HEK293T (cell line): ENCODE data around the gene SLX4IP.
"Not testable (repeated sequence)": the region's sequence is repeated elsewhere in the genome, so short reads cannot be mapped to it uniquely, and the experiment has no call there.

Experiments
- CTCF ChIA-PET: fragments of 350-600 bp; formaldehyde crosslinking; extraction: SDS; loops from one replicate; lab custom pipeline; 2021; ENCODE audit warnings: antibody characterized with exemption, inconsistent platforms; lab: Yijun Ruan, JAX
- POLR2A ChIA-PET: fragments of 350-600 bp; formaldehyde crosslinking; extraction: SDS; loops from one replicate; lab custom pipeline; 2020; ENCODE audit warnings: antibody characterized with exemption, inconsistent platforms; lab: Yijun Ruan, JAX
- DNase-seq: peaks from one replicate; pipeline ENCODE4 v3.0.0; 2012; ENCODE audit warnings: mixed read lengths; ENCODE audit errors: extremely low spot score
- ARNT ChIP-seq: fragments of 450-650 bp; IDR thresholded peaks from 2 replicates; pipeline ENCODE4 v1.6.1; 2017; ENCODE audit warnings: mild to moderate bottlenecking
- BHLHE40 ChIP-seq: fragments of 450-650 bp; IDR thresholded peaks from 2 replicates; pipeline ENCODE4 v1.6.1; 2016; ENCODE audit warnings: mild to moderate bottlenecking, moderate library complexity, borderline replicate concordance
- CTBP1 ChIP-seq: fragments of 450-650 bp; IDR thresholded peaks from 2 replicates; pipeline ENCODE4 v1.6.1; 2016; ENCODE audit warnings: borderline replicate concordance
- ELF4 ChIP-seq: fragments of 450-650 bp; IDR thresholded peaks from 2 replicates; pipeline ENCODE4 v1.6.1; 2017; ENCODE audit warnings: antibody characterized with exemption
- FOXA1 ChIP-seq: fragments of 450-650 bp; IDR thresholded peaks from 2 replicates; pipeline ENCODE4 v1.6.1; 2016; ENCODE audit warnings: mild to moderate bottlenecking
- FOXK2 ChIP-seq: fragments of 450-650 bp; IDR thresholded peaks from 2 replicates; pipeline ENCODE4 v1.6.1; 2016; ENCODE audit warnings: mild to moderate bottlenecking
- FOXM1 ChIP-seq: fragments of 450-650 bp; IDR thresholded peaks from 2 replicates; pipeline ENCODE4 v1.6.1; 2017; ENCODE audit warnings: mild to moderate bottlenecking, borderline replicate concordance
- HDGF ChIP-seq: fragments of 450-650 bp; IDR thresholded peaks from 2 replicates; pipeline ENCODE4 v1.6.1; 2017; ENCODE audit warnings: antibody characterized with exemption, borderline replicate concordance
- L3MBTL2 ChIP-seq: fragments of 450-650 bp; conservative IDR thresholded peaks from 2 replicates; pipeline ENCODE4 v1.6.1; 2016; ENCODE audit warnings: mild to moderate bottlenecking
- LEF1 ChIP-seq: fragments of 450-650 bp; IDR thresholded peaks from 2 replicates; pipeline ENCODE4 v1.6.1; 2017; ENCODE audit warnings: mild to moderate bottlenecking, borderline replicate concordance
- NFRKB ChIP-seq: fragments of 450-650 bp; IDR thresholded peaks from 2 replicates; pipeline ENCODE4 v1.6.1; 2016; ENCODE audit warnings: mild to moderate bottlenecking, moderate library complexity
- SP1 ChIP-seq: fragments of 450-650 bp; IDR thresholded peaks from 2 replicates; pipeline ENCODE4 v1.6.1; 2017
- SUZ12 ChIP-seq: fragments of 450-650 bp; IDR thresholded peaks from 2 replicates; pipeline ENCODE4 v1.6.1; 2016; ENCODE audit warnings: mild to moderate bottlenecking
- TARDBP ChIP-seq: fragments of 450-650 bp; IDR thresholded peaks from 2 replicates; pipeline ENCODE4 v1.6.1; 2016
- ZNF384 ChIP-seq: fragments of 450-650 bp; IDR thresholded peaks from 2 replicates; pipeline ENCODE4 v1.6.1; 2016
- TF ChIP-seq, protein P1 (sequence below): fragments of 450-650 bp; IDR thresholded peaks from 2 replicates; pipeline ENCODE4 v1.6.1; 2016

Gene SLX4IP

DNA sequence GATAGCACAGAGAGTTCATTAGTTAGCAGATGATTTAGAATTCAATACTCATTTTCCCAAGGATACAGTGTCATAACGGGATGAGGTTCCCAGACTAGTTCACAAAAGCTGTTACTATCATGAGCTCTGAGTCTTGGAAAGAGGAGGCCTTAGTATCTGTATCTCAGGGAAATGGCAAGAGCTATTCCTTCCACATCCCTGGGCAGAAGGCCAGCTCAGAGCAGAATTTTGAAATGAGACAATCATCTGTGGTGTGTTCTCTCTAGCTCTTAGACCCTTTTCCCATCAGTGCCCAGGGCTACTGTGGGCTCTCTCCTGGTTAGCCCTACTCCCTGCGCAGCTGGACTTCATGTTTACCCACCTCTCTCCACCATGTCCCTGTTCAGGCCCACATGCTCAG, 174.2 kb downstream of the SLX4IP start:
- ChIA-PET CTCF (no interaction called here), POLR2A (no interaction called here)
- no peak for DNase-seq
- TF ChIP-seq CTBP1 = no peak

DNA sequence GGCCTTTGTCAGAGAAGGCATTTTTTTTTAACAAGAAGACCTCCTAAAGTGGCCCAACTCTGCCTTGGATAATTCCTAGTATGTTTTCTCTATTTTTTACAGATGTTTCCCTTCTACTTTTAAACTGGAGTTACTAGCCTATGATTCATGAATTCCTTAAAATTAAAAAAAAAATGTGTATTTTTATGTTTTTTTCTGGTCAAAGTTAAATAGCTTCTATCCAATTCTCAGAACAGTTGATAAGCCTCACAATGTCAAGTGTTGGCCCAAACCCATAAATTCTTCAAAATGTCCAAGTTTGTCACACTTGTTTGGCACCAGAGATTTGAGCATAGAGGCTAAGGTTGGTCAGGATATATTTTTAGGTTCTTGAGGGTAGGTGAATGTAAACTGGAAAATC, 174.7 kb downstream of the SLX4IP start:
- no peak for DNase-seq
- CTCF ChIA-PET = no interaction called here
- POLR2A ChIA-PET = no interaction called here
- no peak for TF ChIP-seq HDGF
- TF ChIP-seq NFRKB = no peak
- no peak for TF ChIP-seq SUZ12
- TF ChIP-seq L3MBTL2 = no peak
- TF ChIP-seq ELF4 = no peak
- TF ChIP-seq CTBP1 = no peak
- no peak for TF ChIP-seq BHLHE40
- TF ChIP-seq SP1 = no peak

DNA sequence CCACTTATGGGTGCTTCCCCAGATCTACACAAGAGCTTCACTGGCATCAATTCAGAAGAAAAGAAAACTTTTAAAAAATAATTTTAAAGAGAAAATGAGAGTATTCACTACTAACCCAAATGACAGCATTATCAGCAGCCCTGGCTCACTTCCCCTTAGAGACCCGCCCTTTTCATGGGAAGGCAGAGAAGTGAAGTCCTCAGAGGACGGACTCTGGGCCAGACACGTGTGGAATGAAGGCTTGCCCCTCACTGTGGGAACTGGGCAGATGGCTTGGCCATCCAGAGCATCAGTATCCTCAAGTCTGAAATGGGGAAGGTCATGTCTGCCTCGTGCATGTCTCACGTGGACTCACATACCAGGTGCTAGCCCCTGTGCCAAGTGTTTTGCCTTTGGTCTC, 175.1 kb downstream of the SLX4IP start:
- POLR2A ChIA-PET = no interaction called here
- CTCF ChIA-PET = no interaction called here

DNA sequence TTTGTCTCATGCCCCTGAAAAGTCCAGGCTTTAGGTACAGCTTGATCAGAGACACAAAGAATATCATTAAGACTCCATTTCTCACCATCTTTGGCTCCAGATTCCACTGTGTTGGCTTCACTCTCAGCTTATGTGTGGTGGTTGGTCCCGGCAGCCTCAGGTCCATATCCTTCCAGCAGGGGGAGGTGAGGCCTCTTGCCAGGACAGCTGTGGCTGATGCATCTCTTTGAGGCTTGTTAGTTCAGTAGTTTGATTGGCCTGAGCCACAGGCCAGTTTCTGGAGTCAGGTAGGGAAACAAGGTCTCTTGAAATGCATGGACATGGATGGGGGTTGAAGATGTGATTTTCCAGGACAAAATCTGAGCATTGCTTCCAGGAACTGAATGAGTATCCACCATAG, 176.3 kb downstream of the SLX4IP start:
- CTCF ChIA-PET = no interaction called here
- peak; percentile 27 for DNase-seq
- POLR2A ChIA-PET = interaction anchor here (0.6 kb wide), 1 partner anchor 176 kb away, joined by 3 read pairs; the partner anchor contains the start of gene SLX4IP
- no peak for TF ChIP-seq ELF4
- TF ChIP-seq FOXK2 = no peak
- TF ChIP-seq FOXA1 = no peak
- no peak for TF ChIP-seq TARDBP
- TF ChIP-seq SUZ12 = no peak
- TF ChIP-seq HDGF = no peak
- TF ChIP-seq NFRKB = no peak

More for the DNA sequence above, 175.1 kb downstream of the SLX4IP start:
- no peak for DNase-seq
- no peak for TF ChIP-seq HDGF
- TF ChIP-seq FOXM1 = no peak
- no peak for TF ChIP-seq LEF1
- TF ChIP-seq L3MBTL2 = no peak
- no peak for TF ChIP-seq SUZ12
- TF ChIP-seq SP1 = no peak
- TF ChIP-seq, protein P1, sequence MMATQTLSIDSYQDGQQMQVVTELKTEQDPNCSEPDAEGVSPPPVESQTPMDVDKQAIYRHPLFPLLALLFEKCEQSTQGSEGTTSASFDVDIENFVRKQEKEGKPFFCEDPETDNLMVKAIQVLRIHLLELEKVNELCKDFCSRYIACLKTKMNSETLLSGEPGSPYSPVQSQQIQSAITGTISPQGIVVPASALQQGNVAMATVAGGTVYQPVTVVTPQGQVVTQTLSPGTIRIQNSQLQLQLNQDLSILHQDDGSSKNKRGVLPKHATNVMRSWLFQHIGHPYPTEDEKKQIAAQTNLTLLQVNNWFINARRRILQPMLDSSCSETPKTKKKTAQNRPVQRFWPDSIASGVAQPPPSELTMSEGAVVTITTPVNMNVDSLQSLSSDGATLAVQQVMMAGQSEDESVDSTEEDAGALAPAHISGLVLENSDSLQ = no peak
- TF ChIP-seq FOXK2 = no peak
- TF ChIP-seq ELF4 = no peak
- TF ChIP-seq TARDBP = no peak
- TF ChIP-seq ARNT = no peak
- no peak for TF ChIP-seq FOXA1
- no peak for TF ChIP-seq CTBP1
- TF ChIP-seq ZNF384 = no peak
- TF ChIP-seq BHLHE40 = no peak

DNA sequence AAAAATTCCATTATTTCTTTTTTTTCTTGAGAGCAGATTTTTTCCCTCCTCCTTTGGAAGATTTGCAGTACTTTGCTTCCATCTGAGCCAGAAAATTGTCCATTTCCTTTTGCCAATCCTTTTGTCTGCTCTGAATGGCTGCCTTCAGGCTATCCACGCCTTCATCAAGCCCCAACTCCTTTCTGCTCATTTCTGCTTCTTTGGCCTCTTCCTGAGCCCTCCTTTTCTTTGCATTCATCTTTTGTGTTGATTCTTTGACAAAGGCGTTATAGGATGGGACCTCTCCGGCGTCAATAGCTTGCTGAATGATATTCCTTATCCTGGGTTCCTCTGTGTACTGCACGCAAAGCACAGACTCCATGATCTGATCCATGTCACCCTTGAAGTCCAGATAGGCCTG, 178.3 kb downstream of the SLX4IP start:
- DNase-seq, CTCF ChIA-PET, POLR2A ChIA-PET: not testable (repeated sequence)

DNA sequence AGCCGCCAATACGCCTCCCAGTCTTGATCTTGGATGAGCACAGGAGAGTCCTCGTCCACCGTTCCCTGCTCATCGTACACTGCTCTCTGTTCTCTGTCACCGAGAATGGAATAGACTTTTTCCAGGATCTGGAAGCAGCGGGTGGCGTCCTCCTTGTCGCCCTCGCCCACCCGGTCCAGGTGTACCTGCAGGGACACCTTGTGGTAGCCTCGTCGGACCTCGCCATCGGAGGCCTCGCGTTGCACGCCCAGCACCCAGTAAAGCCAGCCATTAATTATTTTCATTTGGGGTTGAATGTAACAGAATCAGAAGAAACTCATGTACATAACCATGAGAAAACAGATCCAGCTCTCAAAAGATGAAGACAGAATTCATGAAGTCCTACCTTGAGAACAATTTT, 178.8 kb downstream of the SLX4IP start:
- CTCF ChIA-PET = interaction anchor here (0.7 kb wide), 1 partner anchor 246 kb away, joined by 3 read pairs; no protein-coding TSS in a partner anchor

DNA sequence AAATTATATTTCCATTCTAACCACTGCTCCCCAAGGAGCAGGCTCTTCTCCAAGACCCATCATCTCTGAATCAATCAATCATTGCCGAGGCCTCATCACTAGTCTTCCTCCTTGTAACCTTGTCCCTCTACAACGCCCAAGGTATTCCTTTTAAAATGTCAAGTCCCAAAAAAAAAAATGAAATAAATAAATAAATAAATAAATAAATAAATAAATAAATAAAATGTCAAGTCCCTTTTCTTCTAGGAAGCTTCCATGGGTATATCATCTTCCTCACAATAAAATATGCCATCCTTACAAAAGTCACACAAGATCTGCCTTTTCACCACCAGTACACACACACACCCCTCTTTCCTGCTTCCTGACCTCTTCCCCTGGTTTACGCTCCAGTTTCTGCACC, 181.1 kb downstream of the SLX4IP start:
- no peak for DNase-seq
- TF ChIP-seq TARDBP (no peak), LEF1 (no peak), FOXM1 (no peak), FOXA1 (no peak), ZNF384 (no peak), ARNT (no peak), SP1 (no peak), SUZ12 (no peak), ELF4 (no peak), CTBP1 (no peak), BHLHE40 (no peak), FOXK2 (no peak), NFRKB (no peak), HDGF (no peak)
- TF ChIP-seq, protein P1 = no peak
- CTCF ChIA-PET = no interaction called here
- POLR2A ChIA-PET = no interaction called here

More for the DNA sequence above, 178.8 kb downstream of the SLX4IP start:
- TF ChIP-seq FOXA1 = no peak
- no peak for TF ChIP-seq ELF4
- no peak for TF ChIP-seq TARDBP
- TF ChIP-seq CTBP1 = no peak
- no peak for TF ChIP-seq SP1
- TF ChIP-seq BHLHE40 = no peak
- no peak for TF ChIP-seq FOXM1
- TF ChIP-seq, protein P1 = no peak
- TF ChIP-seq SUZ12 = no peak
- TF ChIP-seq ZNF384 = no peak
- TF ChIP-seq HDGF = no peak
- TF ChIP-seq LEF1 = no peak
- TF ChIP-seq ARNT = no peak
- no peak for TF ChIP-seq L3MBTL2
- no peak for TF ChIP-seq FOXK2
- no peak for TF ChIP-seq NFRKB
- POLR2A ChIA-PET = interaction anchor here (0.5 kb wide), 1 partner anchor 10 kb away, joined by 4 read pairs; no protein-coding TSS in a partner anchor
- DNase-seq = no peak

DNA sequence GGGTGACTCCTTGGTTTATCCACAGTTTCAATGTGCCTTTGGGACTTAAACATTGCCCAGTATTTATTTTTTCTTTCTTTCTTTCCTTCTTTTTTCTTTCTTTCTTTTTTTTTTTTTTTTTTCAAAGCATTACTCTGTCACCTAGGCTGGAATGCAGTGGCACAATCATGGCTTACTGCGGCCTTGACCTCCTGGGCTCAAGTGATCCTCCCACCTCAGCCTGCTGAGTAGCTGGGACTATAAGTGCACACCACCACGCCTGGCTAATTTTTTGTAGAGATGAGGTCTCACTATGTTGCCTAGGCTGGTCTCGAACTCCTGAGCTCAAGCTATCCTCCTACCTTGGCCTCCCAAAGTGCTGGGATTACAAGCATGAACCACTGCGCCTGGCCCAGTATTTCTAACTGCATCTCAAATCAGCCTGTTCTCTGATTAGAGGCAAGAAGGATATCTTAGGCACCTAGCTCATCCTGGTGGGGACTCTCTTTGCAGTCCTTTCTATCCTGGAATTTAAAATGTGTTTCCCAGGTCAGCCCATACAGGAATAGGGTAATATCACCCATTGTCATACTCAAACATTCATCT, 182.5 kb downstream of the SLX4IP start:
- POLR2A ChIA-PET, DNase-seq, CTCF ChIA-PET: not testable (repeated sequence)
